GM12892 (cell line): Measurements from ENCODE around the gene EHBP1.

Source experiments
- DNase-seq: peaks from one replicate; pipeline ENCODE4 v3.0.0; 2011; ENCODE audit not compliant: insufficient read length
- FAIRE-seq: peaks from 2 replicates; lab custom pipeline; 2011; peaks lifted over from hg19 to GRCh38; lab: Jason Lieb, UNC
- POLR2A ChIP-seq: IDR thresholded peaks from 2 replicates; pipeline ENCODE4 v1.6.1; 2011; ENCODE audit warnings: low read depth, low read length, control low read depth
- POLR2AphosphoS5 ChIP-seq: IDR thresholded peaks from 2 replicates; pipeline ENCODE4 v1.6.1; 2011; ENCODE audit warnings: low read depth, low read length, control low read depth
- TAF1 ChIP-seq: IDR thresholded peaks from 2 replicates; pipeline ENCODE4 v1.6.1; 2011; ENCODE audit warnings: low read depth, mild to moderate bottlenecking, control low read depth, low read length, borderline replicate concordance

Gene EHBP1

DNA sequence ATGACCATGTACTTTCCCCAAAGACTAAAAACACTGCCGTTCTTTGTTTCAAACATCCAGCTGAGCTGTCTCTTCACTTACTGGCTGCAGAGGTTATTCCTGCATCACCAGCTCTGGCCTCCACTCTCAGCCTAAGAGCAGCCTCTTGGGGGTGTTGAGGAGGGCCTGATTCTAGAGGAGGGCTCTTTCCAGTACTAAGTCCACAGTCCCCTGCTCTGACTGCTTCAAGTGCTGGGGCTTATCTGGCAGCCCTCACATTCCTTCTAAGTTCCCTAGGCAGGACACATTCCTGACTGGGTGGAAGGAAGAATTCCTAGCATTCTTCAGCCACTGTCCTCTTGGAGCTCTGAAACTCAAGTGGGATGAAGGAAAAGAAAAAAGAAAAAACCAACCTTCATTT is 32.9 kb upstream of the EHBP1 start:
- FAIRE-seq (no peak), DNase-seq (no peak)
- TF ChIP-seq TAF1 (no peak), POLR2AphosphoS5 (no peak), POLR2A (no peak)

- no peak for TF ChIP-seq POLR2A
- no peak for TF ChIP-seq TAF1
- TF ChIP-seq POLR2AphosphoS5, result no peak
- no peak for FAIRE-seq
- DNase-seq, result no peak
Observed at GRCh38 chr2:62675062-62675461, 30.5 kb upstream of the EHBP1 start.

GRCh38 chr2:62685256-62685655 is 20.3 kb upstream of the EHBP1 start:
- TF ChIP-seq POLR2A, result no peak
- no peak for TF ChIP-seq TAF1
- no peak for TF ChIP-seq POLR2AphosphoS5
- no peak for DNase-seq

DNA sequence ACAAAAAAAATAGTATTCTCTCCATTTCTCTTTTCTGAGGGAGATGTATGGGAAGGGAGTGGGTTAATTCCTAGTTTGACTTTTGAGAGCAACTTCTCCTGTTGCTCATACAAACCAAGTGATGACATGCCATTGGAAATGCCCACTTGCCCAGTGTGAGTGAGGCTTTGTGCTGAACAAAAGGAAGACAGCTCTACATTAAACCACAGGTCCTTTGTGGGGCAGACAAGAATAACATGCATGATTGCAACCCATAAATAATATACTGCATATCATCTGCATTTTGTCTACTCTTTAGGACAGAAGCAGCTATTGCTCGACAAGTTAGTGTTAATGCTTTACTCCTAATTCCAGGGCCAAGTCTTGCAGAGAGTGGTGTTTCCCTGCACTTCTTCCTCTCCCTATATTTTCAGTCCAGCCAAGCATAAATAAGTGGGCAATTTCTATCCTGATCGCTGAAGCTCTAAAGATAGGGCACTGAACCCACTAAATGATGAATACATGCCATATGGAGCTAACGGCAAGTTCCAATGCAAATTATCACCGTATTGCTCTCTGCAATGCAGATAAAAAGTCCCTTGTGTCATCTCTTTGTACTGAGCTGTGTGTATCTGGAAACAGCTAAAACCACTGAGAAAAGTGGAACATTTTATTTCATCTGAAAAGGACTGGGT is 19.4 kb upstream of the EHBP1 start:
- TF ChIP-seq POLR2A (no peak), POLR2AphosphoS5 (no peak), TAF1 (no peak)
- FAIRE-seq (no peak), DNase-seq (no peak)

More at GRCh38 chr2:62685256-62685655, 20.3 kb upstream of the EHBP1 start:
- FAIRE-seq, result peak; percentile 30

GRCh38 chr2:62687636-62688035 is 17.9 kb upstream of the EHBP1 start:
- no peak for TF ChIP-seq TAF1
- TF ChIP-seq POLR2AphosphoS5, result no peak
- no peak for TF ChIP-seq POLR2A
- FAIRE-seq, result no peak
- DNase-seq, result no peak

- DNase-seq (no peak), FAIRE-seq (no peak)
- TF ChIP-seq POLR2AphosphoS5, result no peak
- no peak for TF ChIP-seq POLR2A
- no peak for TF ChIP-seq TAF1
Observed at GRCh38 chr2:62688771-62689170, 16.7 kb upstream of the EHBP1 start.

GRCh38 chr2:62691186-62691585 is 14.3 kb upstream of the EHBP1 start:
- no peak for FAIRE-seq
- DNase-seq, result no peak
- TF ChIP-seq POLR2AphosphoS5, result no peak
- TF ChIP-seq TAF1, result no peak
- no peak for TF ChIP-seq POLR2A

DNA sequence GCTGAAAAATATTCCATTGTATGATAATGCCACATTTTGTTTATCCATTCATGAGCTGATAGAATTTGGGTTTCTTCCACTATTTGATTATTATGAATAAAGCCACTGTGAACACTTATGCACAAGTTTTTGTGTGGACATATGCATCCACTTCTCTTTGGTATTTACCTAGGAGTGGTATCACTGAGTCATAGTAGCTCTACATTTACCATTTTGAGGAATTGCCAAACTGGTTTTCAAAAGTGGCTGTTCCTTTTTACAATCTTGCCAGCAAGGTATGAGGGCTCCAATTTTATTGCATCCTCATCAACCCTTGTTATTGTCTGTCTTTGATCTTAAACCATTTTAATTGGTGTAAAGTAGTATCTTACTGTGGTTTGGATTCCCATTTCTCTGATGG is 13.3 kb upstream of the EHBP1 start:
- no peak for DNase-seq
- TF ChIP-seq TAF1 (no peak), POLR2A (no peak), POLR2AphosphoS5 (no peak)
- no peak for FAIRE-seq

DNA sequence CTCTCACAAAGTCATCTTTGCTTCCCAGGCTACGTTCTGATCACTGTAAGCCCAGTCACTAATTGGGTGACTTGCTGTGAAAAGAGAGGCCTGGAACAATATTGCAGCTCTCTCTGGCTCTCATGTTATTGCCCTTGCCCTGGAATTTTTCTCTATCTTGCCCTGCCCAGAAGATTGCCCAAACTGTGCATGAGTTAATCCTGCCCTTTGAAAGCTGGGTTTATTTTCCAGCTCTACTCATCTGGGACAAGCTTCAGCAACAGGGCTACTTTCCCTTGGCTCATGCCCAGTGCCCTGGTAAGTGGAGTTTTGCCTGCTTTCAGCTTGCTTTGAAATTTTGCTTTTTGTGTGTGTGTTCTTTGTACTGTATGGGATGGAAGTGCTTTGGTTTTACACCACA is 6.9 kb upstream of the EHBP1 start:
- TF ChIP-seq POLR2AphosphoS5 (no peak), POLR2A (no peak), TAF1 (no peak)
- FAIRE-seq, result no peak
- no peak for DNase-seq

DNA sequence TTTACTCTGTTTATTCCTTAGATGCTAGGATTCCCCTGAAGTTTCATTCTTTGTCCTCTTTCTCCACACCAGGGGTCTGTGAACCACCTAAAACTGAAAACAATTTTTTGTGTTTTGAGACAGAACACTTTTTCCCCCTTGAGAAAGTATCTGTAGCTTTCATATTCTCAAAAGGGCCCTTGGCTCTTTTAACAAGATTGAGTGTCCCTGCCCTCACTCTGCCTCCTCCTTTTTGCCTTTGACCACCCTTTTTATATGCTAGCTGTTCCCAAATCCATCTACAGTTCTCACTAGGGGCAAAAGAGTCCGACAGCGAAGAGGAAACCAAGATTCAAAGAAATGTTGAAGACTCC is 883 bp upstream of the EHBP1 start:
- FAIRE-seq (no peak), DNase-seq (no peak)
- TF ChIP-seq TAF1 (no peak), POLR2A (no peak), POLR2AphosphoS5 (no peak)

DNA sequence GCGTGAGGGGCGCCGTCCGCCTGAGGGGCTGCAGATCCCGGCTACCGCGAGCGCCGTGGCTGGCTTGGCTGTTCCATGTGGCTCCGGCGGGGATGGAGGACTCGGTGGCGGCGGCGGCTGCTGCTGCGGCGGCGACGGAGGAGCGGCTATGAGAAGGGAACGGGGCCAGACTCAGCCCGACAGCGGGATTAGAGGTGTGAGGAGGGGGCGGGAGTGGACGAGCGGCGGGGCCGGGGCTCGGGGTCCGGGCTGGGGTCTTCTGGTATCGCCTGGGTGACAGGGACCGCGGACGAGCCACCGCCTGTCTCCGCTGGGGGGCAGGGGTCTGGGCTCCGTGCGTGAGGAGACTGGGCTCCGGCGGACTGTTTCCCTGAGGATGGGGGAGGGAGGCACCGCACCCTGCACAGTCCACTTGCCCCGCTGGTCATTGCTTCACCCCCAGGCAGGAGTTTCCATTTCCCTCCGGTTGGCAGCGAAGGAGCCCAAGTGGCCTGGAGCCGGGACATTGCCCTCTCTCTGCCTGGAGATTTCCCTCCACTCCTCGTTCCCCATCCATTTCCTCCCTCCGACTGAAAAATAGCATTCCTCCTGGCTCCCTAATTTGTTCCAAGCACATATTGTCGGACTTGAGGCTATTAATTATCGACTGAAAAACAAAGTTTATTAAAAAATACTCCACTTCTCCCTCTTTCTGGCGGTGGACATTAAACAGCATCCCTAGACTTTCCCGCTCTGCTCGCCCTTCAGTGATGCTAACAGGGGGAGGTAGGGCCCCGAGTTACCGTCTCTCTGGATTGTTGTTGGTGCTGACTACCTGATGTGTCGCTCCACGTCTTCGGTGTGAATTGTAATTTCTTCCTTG is 577 bp downstream of the EHBP1 start:
- DNase-seq, result peak; percentile 30
- peak; percentile 61 for FAIRE-seq
- no peak for TF ChIP-seq TAF1
- TF ChIP-seq POLR2AphosphoS5, result no peak
- no peak for TF ChIP-seq POLR2A

DNA sequence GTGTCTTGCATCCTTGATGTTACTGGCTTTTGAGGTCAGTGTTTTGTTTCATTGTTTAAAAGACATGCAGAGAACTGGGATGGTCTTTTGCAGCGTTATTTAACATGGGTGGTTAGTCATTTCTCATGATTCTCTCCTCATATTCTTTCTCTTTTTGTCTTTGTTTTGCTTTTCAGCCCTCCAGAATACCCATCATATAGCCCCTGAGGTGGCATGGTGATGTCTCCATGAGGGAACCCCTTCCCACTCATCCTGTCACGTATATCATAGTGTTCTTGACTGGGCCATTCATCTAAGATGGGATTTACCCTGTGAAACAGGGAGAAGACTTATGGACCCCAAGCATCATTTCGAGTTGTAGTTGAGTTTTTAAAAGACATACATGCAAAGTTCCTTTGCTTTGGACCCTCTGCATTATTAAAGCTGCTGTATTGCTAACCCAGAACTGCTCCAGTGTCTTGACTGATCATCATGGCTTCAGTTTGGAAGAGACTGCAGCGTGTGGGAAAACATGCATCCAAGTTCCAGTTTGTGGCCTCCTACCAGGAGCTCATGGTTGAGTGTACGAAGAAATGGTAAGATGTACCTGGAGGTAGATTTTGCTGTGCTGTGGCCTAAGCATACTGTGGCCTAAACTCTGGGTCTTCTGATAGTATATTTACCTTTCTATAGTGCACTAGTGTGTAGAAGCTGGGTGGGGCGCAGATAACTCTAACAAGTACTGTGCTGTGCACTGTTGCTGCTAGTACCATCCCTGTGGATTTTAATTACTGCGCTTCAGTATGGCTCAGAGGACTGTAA is 1.4 kb downstream of the EHBP1 start:
- FAIRE-seq, result peak; percentile 27
- DNase-seq, result no peak
- TF ChIP-seq TAF1 (no peak), POLR2A (no peak), POLR2AphosphoS5 (no peak)
